HG02938 (cell line): ENCODE measurements around the gene ESRRG.
"Not testable (repeated sequence)": the region's sequence is repeated elsewhere in the genome, so short reads cannot be mapped to it uniquely, and the experiment has no call there.

ENCODE experiments used
- ATAC-seq: cut with Tn5 transposase; IDR thresholded peaks from one replicate; pipeline ENCODE4 v1.9.1; 2021; ENCODE audit warnings: mild to moderate bottlenecking, moderate library complexity; ENCODE audit not compliant: unreplicated experiment

Gene ESRRG

GRCh38 chr1:216705676-216706075, 17.6 kb downstream of the ESRRG start:
- no peak for ATAC-seq

DNA sequence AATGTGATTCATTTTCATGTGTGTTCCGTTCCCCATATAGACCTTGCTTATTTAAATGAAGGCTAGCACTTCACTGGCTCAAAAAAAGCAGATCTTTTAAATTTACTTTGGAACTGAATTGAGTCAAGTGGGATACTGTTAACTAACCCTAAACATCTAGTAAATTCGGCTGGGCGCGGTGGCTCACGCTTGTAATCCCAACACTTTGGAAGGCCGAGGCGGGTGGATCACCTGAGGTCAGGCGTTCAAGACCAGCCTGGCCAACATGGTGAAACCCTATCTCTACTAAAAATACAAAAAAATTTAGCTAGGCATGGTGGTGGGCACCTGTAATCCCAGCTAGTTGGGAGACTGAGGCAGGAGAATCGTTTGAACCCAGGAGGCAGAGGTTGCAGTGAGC, 19.2 kb downstream of the ESRRG start:
- not testable (repeated sequence) for ATAC-seq

DNA sequence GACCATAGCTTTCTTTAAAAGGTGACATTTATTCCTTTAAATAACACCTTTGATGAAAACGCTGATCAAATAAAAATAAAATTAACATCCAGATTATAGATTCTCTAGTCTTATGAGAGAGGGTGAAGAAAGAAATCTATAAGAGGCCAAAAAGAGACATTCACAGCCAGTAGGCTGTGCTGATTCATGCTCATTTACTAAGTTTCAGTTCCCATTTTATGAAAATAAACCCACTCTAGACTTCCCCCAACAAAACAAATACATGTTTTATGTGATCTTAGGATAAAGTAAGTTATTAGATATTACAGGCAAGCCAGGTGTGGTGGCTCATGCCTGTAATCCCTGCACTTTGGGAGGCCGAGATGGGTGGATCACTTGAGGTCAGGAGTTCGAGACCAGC, 21.1 kb downstream of the ESRRG start:
- peak; percentile 81 for ATAC-seq

DNA sequence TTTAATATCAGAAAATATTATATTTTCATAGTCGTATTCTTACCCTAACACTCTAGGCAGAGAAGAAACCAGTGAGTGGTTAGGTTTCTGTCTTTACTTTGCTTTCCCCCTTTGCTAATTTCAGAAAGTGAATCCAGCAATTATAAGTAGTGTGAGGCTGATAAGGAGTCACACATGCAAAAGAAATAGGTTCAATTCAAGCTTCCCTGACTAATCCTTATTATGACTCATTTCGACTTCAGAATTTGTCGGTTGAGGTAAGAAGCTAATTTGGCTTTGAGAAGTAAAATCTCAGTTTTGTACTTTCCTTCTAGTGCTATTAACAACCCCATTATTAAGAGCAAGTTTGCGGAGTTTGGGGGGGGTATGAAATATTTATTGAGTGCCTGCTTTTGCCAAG, 22.4 kb downstream of the ESRRG start:
- ATAC-seq, result no peak

GRCh38 chr1:216691710-216692109, 31.5 kb downstream of the ESRRG start:
- ATAC-seq, result no peak

GRCh38 chr1:216690603-216691002, 32.6 kb downstream of the ESRRG start:
- ATAC-seq, result no peak

GRCh38 chr1:216688127-216688657, 35.0 kb downstream of the ESRRG start:
- no peak for ATAC-seq

GRCh38 chr1:216686860-216687766, 36.1 kb downstream of the ESRRG start:
- no peak for ATAC-seq

DNA sequence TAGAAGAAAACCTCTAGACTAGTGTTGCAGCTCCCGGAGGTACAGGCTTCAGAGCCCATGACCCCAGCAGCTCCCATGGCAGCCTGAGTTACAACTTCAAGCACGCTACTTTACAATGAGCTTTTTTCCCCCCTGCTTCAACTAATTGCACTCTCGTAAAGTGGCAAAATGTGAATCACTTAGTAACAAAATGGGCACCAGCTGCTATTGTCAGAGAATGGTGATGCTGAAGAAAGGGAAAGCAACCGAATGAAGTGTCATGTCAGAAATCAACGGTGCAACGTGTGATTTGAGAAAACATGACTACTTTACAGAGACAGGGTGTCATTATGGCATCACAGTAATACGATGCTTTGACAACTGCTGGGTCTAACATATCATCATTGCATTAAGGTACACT, 40.5 kb downstream of the ESRRG start:
- no peak for ATAC-seq

- ATAC-seq, result no peak
Observed at GRCh38 chr1:216679108-216679507, 44.1 kb downstream of the ESRRG start.

GRCh38 chr1:216670118-216670883, 52.9 kb downstream of the ESRRG start:
- no peak for ATAC-seq

DNA sequence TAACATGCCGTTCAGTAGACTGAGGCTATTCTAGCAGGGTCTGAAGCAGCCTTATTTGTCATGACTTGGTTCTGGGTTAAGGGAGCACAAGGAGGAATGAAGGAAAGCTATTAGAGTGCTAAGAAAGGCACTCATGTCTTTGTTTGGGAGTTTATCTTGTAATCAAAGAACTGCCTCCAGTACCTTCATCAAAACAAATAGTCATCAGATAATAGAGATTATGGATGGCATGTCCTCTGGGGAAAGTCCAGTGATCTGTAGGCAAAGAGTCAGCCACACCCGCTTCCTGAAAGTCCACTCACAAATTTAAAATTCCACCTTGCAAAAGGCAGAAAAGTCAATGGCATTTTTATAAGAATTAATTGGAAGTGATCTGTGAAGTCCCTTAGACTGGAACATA, 56.8 kb downstream of the ESRRG start:
- ATAC-seq, result no peak

- ATAC-seq, result no peak
Observed at GRCh38 chr1:216665856-216666255, 57.4 kb downstream of the ESRRG start.

DNA sequence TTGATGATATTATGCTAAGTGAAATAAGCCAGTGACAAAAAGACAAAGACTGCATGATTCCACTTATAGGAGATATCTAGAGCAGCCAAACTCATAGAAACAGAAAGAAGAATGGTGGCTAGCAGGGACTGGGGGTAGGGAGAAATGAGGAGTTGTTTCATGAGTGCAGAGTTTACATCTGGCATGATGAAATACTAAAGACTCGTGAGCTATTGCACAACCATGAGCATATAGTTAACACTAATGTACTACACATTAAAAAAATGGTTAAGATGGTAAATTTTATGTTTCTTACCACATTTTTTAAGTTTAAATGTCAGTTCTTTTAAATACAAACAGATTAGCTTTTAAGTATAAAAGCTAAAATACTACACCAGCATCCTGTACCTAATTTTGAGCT, 57.8 kb downstream of the ESRRG start:
- ATAC-seq, result no peak

DNA sequence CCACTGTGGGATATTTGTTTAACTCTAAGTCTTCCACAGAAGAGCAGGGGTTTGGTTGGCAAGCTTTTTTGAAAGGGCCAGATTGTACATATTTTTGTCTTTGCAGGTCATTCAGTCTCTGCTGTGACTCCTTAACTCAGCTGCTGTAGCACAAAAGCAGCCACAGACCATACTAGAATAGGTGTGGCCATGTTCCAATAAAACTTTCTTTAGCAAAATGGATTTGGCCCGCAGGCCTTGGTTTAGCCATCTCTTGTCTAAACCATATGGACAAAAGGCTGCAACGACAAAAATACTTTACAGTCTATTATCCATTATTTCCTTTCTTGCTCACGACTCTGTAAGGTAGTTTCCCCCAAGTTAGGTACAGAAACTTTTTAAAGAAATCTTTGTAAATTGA, 60.5 kb downstream of the ESRRG start:
- ATAC-seq, result no peak

DNA sequence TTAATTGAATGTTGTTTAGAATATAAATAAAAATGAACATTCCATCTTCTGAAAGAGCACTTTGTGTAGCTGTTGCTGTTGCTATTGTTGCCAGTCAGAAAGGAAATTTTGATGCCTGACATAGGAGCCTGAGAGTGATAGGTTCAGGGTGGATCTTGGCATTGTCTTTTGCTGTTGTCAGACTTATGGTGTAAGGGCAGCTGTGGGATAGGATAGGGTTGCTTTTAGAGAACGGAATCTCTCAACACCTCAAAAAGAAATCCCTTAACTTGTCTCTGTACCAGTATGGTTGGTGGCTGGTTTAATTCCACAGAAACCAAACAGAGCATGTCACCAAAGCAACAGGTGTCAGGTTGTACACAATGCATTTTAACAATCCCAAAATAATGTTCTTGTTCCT, 62.7 kb downstream of the ESRRG start:
- ATAC-seq, result no peak

GRCh38 chr1:216653001-216653400, 70.2 kb downstream of the ESRRG start:
- no peak for ATAC-seq

- no peak for ATAC-seq
Observed at GRCh38 chr1:216651826-216652418, 71.3 kb downstream of the ESRRG start.

- no peak for ATAC-seq
Observed at GRCh38 chr1:216643176-216643575, 80.1 kb downstream of the ESRRG start.

DNA sequence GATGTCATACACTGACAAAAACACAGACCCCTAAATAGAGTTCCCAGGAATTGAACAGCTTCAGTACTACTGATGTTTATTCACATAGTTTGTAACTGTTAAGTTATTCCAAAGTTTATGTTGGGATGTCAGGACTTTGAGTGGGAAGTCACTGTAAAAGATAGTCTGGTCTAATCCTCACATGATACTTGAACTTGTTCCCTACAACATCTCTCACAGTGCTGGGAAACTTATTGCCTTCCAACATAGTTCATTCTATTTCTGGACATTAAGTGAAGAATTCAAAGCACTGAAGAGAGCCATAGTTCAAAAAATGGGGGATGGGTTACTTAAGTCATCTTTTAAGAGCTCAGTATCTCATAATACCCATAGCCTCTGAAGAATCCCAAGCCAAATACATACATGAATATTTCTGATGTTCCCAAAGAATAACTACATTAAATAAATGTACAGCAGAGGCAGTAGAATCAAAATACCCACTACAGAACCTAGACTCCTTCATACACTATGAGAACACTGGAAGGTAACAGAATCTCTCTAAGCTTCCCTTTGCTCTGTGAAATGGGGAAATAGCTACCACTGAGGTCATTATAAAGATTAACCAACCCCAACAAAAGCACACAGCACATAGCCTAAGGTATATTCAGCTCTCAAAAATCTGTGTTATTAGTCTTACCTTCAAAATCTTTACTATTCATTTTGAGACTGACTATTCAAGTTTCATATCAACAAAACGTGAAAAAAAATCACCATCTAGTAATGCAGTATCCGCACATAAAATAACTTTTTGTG, 81.4 kb downstream of the ESRRG start:
- ATAC-seq, result no peak

DNA sequence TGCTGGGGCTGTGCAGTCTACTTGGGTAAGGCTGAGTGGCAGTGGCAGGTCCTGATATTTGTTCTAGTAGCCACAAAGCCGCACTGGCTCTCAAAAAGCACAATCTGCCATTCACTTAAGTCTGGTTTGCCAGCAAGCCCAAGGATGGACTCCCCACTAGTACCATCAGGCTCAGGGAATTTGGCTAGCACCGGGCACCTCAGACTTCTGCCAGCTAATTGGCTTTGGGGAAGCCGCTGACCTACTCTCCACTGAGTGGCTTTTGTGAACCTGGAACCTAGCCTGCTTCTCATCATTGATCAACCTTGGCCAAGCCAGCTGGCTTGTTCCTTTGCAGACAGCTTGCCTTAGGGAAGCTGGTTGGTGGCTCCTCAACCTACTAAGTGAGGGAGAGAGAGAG, 83.1 kb downstream of the ESRRG start:
- no peak for ATAC-seq
